Stimulated activated CD8-positive, alpha-beta memory T cell treated with anti-CD3 and anti-CD28 coated beads, Interleukin-12 subunit alpha, Interleukin-12 subunit beta, amount 100 ng/mL, for 1 hour (primary cell): Measurements from ENCODE around the gene ADAMTSL3.

Source experiments
- DNase-seq: peaks from one replicate; pipeline ENCODE4 v3.0.0-alpha.2; 2020; ENCODE audit warnings: low read depth

ADAMTSL3 gene

GRCh38 chr15:83971992-83972391, 318.1 kb downstream of the ADAMTSL3 start:
- no peak for DNase-seq

- no peak for DNase-seq
Observed at GRCh38 chr15:83973816-83974215, 319.9 kb downstream of the ADAMTSL3 start.

GRCh38 chr15:83977992-83978391, 324.1 kb downstream of the ADAMTSL3 start:
- no peak for DNase-seq

- no peak for DNase-seq
Observed at GRCh38 chr15:83978588-83978987, 324.7 kb downstream of the ADAMTSL3 start.

GRCh38 chr15:83980637-83981036, 326.7 kb downstream of the ADAMTSL3 start:
- no peak for DNase-seq

GRCh38 chr15:83982748-83983147, 328.8 kb downstream of the ADAMTSL3 start:
- no peak for DNase-seq

GRCh38 chr15:83983634-83984458, 329.9 kb downstream of the ADAMTSL3 start:
- DNase-seq = no peak

- DNase-seq = no peak
Observed at GRCh38 chr15:83984601-83985000, 330.7 kb downstream of the ADAMTSL3 start.

- no peak for DNase-seq
Observed at GRCh38 chr15:83991163-83991562, 337.2 kb downstream of the ADAMTSL3 start.

- no peak for DNase-seq
Observed at GRCh38 chr15:83992324-83993031, 338.6 kb downstream of the ADAMTSL3 start.

- no peak for DNase-seq
Observed at GRCh38 chr15:83993591-83993990, 339.7 kb downstream of the ADAMTSL3 start.

GRCh38 chr15:83998486-83998885, 344.6 kb downstream of the ADAMTSL3 start:
- no peak for DNase-seq

- DNase-seq = no peak
Observed at GRCh38 chr15:83999396-84000135, 345.6 kb downstream of the ADAMTSL3 start.

GRCh38 chr15:84001037-84001436, 347.1 kb downstream of the ADAMTSL3 start:
- no peak for DNase-seq

GRCh38 chr15:84001655-84002054, 347.7 kb downstream of the ADAMTSL3 start:
- no peak for DNase-seq

- DNase-seq = no peak
Observed at GRCh38 chr15:84003791-84004503, 350.0 kb downstream of the ADAMTSL3 start.

- DNase-seq = no peak
Observed at GRCh38 chr15:84006421-84006820, 352.5 kb downstream of the ADAMTSL3 start.

GRCh38 chr15:84009616-84010015, 355.7 kb downstream of the ADAMTSL3 start:
- no peak for DNase-seq

- no peak for DNase-seq
Observed at GRCh38 chr15:84010246-84010645, 356.3 kb downstream of the ADAMTSL3 start.

- no peak for DNase-seq
Observed at GRCh38 chr15:84016371-84016770, 362.4 kb downstream of the ADAMTSL3 start.

GRCh38 chr15:84022516-84022915, 368.6 kb downstream of the ADAMTSL3 start:
- DNase-seq = no peak

- no peak for DNase-seq
Observed at GRCh38 chr15:84023636-84024035, 369.7 kb downstream of the ADAMTSL3 start.
